ENCODE measurements around the gene ABHD18. TPM values are rescaled to one million over a fixed set of nuclear protein-coding genes. Genes with fewer than 3 reads are reported as not detected.
A peak's percentile ranks its signal among the peaks of the same experiment; 100 is the strongest.

Gene ABHD18
- 2.0 and 2.1 TPM in 2 replicates for polyA plus RNA-seq (2012; rRNA removed)
- 1.9 and 2.3 TPM in 2 replicates for polyA plus RNA-seq (2012; cell fraction: cytosol; rRNA removed)
- polyA plus RNA-seq (2012; cell fraction: nucleus; rRNA removed) = 5.2 and 8.8 TPM in 2 replicates

GRCh38 chr4:127965062-127965802, at the start of gene ABHD18, which contains the start of gene MFSD8:
Gene ABHD18 (plus strand): TSS chr4:127965406. CDS start chr4:127982956, 17,550 bp downstream.
Gene MFSD8 (minus strand): TSS chr4:127965173. CDS start chr4:127965133, 40 bp downstream.
- Histone ChIP-seq H3F3A (replicated peaks; ENCODE audit: insufficient read depth) (peaks cover 5% of the 10 kb centered on the region), H4K20me1 (ENCODE audit: insufficient read depth) (no peaks in the 10 kb centered on the region), H3K27ac (ENCODE audit: low read depth in 2 of 2, low read length in 1 of 2) (peak within 1 kb of the TSS; percentile 87 to 90), H3K4me3 (ENCODE audit: low read depth in 2 of 2, low read length in 1 of 2) (peak within 1 kb of the TSS; percentile 99), H3K4me2 (peak within 1 kb of the TSS; percentile 90), H2AFZ (ENCODE audit: low read depth) (peak within 1 kb of the TSS; percentile 99), H3K36me3 (replicated peaks in 1 of 2; ENCODE audit: control insufficient read depth in 1 of 2, insufficient read depth in 2 of 2, low read length in 1 of 2) (peaks cover 3 to 9% of the 10 kb centered on the region in 2 experiments), H3K27me3 (ENCODE audit: insufficient read depth) (no peaks in the 10 kb centered on the region), H3K9me2 (no peaks in the 10 kb centered on the region), H3K9me3 (no peaks in the 10 kb centered on the region), H3K9ac (peak within 1 kb of the TSS; percentile 88), H3K4me1 (ENCODE audit: control insufficient read depth in 1 of 2, insufficient read depth in 2 of 2, low read depth in 1 of 2, low read length in 1 of 2) (peaks cover 0 to 3% of the 10 kb centered on the region in 2 experiments; a peak in 2 of 4 replicates), H3K79me2 (ENCODE audit: insufficient read depth) (peaks cover 82% of the 10 kb centered on the region)
- CTCF ChIA-PET = interaction anchor here (0.9 to 1.8 kb wide), 9 partner anchors 20 to 183 kb away, joined by 3 to 7 read pairs (median 3); partner anchors contain the start of genes HSPA4L and PLK4
- POLR2A ChIA-PET = interaction anchor here (0.5 to 1.9 kb wide), 9 partner anchors 77 to 588 kb away, joined by 3 to 26 read pairs (median 3); partner anchors contain the start of genes HSPA4L, LARP1B and PLK4
- WGBS (ENCODE audit: low lambda C conversion rate) = 0% methylated on average over 10 of the region's 69 CpGs
- DNase-seq = peak; percentile 95
- TF ChIP-seq SMC3 (IDR thresholded peaks at IDR 0.05; ENCODE audit: low read depth, low read length) (no peak), EZH2phosphoT487 (IDR thresholded peaks at IDR 0.05; ENCODE audit: borderline replicate concordance, low read depth) (no peak), JUND (IDR thresholded peaks at IDR 0.05) (no peak; the same call in 1 of the 2 replicates), TAF1 (IDR thresholded peaks at IDR 0.05; ENCODE audit: borderline replicate concordance, low read depth, low read length) (peak; percentile 83; the same call in 1 of the 2 replicates), ELF1 (IDR thresholded peaks at IDR 0.05) (peak; percentile 75), CHD2 (IDR thresholded peaks at IDR 0.05; ENCODE audit: low read length, partially characterized antibody) (peak; percentile 99), PBX3 (IDR thresholded peaks at IDR 0.05) (no peak), MEF2A (IDR thresholded peaks at IDR 0.05; ENCODE audit: borderline replicate concordance, low read depth) (no peak), RFX5 (IDR thresholded peaks at IDR 0.05; ENCODE audit: low read length) (no peak), RAD21 (IDR thresholded peaks at IDR 0.05; ENCODE audit: low read length) (peak; percentile 35; the same call in 1 of the 2 replicates), FOSL2 (IDR thresholded peaks at IDR 0.05; ENCODE audit: borderline replicate concordance, low read depth) (no peak), TCF12 (IDR thresholded peaks at IDR 0.05) (no peak), RCOR1 (IDR thresholded peaks at IDR 0.05; ENCODE audit: low read length) (peak; percentile 8; the same call in 1 of the 2 replicates), MXI1 (IDR thresholded peaks at IDR 0.05; ENCODE audit: low read depth, low read length) (peak; percentile 95), YY1 (IDR thresholded peaks at IDR 0.05; ENCODE audit: low read depth) (peak; percentile 89), RXRA (IDR thresholded peaks at IDR 0.05; ENCODE audit: borderline replicate concordance, low read depth) (no peak)
- TF ChIP-seq, protein P1, sequence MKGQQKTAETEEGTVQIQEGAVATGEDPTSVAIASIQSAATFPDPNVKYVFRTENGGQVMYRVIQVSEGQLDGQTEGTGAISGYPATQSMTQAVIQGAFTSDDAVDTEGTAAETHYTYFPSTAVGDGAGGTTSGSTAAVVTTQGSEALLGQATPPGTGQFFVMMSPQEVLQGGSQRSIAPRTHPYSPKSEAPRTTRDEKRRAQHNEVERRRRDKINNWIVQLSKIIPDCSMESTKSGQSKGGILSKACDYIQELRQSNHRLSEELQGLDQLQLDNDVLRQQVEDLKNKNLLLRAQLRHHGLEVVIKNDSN (IDR thresholded peaks at IDR 0.05; ENCODE audit: borderline replicate concordance, low read depth) = peak; percentile 33; the same call in 1 of the 2 replicates
- TF ChIP-seq, protein P2, sequence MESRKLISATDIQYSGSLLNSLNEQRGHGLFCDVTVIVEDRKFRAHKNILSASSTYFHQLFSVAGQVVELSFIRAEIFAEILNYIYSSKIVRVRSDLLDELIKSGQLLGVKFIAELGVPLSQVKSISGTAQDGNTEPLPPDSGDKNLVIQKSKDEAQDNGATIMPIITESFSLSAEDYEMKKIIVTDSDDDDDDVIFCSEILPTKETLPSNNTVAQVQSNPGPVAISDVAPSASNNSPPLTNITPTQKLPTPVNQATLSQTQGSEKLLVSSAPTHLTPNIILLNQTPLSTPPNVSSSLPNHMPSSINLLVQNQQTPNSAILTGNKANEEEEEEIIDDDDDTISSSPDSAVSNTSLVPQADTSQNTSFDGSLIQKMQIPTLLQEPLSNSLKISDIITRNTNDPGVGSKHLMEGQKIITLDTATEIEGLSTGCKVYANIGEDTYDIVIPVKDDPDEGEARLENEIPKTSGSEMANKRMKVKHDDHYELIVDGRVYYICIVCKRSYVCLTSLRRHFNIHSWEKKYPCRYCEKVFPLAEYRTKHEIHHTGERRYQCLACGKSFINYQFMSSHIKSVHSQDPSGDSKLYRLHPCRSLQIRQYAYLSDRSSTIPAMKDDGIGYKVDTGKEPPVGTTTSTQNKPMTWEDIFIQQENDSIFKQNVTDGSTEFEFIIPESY (IDR thresholded peaks at IDR 0.05; ENCODE audit: borderline replicate concordance, low read depth) = peak; percentile 97
- TF ChIP-seq, protein P3, sequence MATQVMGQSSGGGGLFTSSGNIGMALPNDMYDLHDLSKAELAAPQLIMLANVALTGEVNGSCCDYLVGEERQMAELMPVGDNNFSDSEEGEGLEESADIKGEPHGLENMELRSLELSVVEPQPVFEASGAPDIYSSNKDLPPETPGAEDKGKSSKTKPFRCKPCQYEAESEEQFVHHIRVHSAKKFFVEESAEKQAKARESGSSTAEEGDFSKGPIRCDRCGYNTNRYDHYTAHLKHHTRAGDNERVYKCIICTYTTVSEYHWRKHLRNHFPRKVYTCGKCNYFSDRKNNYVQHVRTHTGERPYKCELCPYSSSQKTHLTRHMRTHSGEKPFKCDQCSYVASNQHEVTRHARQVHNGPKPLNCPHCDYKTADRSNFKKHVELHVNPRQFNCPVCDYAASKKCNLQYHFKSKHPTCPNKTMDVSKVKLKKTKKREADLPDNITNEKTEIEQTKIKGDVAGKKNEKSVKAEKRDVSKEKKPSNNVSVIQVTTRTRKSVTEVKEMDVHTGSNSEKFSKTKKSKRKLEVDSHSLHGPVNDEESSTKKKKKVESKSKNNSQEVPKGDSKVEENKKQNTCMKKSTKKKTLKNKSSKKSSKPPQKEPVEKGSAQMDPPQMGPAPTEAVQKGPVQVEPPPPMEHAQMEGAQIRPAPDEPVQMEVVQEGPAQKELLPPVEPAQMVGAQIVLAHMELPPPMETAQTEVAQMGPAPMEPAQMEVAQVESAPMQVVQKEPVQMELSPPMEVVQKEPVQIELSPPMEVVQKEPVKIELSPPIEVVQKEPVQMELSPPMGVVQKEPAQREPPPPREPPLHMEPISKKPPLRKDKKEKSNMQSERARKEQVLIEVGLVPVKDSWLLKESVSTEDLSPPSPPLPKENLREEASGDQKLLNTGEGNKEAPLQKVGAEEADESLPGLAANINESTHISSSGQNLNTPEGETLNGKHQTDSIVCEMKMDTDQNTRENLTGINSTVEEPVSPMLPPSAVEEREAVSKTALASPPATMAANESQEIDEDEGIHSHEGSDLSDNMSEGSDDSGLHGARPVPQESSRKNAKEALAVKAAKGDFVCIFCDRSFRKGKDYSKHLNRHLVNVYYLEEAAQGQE (IDR thresholded peaks at IDR 0.05; ENCODE audit: low read depth, low read length) = no peak
- TF ChIP-seq, protein P4, sequence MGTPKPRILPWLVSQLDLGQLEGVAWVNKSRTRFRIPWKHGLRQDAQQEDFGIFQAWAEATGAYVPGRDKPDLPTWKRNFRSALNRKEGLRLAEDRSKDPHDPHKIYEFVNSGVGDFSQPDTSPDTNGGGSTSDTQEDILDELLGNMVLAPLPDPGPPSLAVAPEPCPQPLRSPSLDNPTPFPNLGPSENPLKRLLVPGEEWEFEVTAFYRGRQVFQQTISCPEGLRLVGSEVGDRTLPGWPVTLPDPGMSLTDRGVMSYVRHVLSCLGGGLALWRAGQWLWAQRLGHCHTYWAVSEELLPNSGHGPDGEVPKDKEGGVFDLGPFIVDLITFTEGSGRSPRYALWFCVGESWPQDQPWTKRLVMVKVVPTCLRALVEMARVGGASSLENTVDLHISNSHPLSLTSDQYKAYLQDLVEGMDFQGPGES (IDR thresholded peaks at IDR 0.05; ENCODE audit: low read depth, low read length) = no peak
- TF ChIP-seq, protein P5, sequence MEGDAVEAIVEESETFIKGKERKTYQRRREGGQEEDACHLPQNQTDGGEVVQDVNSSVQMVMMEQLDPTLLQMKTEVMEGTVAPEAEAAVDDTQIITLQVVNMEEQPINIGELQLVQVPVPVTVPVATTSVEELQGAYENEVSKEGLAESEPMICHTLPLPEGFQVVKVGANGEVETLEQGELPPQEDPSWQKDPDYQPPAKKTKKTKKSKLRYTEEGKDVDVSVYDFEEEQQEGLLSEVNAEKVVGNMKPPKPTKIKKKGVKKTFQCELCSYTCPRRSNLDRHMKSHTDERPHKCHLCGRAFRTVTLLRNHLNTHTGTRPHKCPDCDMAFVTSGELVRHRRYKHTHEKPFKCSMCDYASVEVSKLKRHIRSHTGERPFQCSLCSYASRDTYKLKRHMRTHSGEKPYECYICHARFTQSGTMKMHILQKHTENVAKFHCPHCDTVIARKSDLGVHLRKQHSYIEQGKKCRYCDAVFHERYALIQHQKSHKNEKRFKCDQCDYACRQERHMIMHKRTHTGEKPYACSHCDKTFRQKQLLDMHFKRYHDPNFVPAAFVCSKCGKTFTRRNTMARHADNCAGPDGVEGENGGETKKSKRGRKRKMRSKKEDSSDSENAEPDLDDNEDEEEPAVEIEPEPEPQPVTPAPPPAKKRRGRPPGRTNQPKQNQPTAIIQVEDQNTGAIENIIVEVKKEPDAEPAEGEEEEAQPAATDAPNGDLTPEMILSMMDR (IDR thresholded peaks at IDR 0.05) = peak; percentile 59
